Cardiac fibroblast (primary cell): ENCODE results near the gene KLHL41.
"Not testable (repeated sequence)": the region's sequence is repeated elsewhere in the genome, so short reads cannot be mapped to it uniquely, and the experiment has no call there.

Source experiments
- DNase-seq, 2 donors: peaks; one replicate each; pipeline versions ENCODE4 v3.0.0 to v3.0.0-alpha.2; 2010; ENCODE audit warnings: low read depth in 2 of 2
- H3K4me3 ChIP-seq, 2 donors: replicated peaks in 1 of 2; 1 replicate in 1 of 2; 2 replicates in 1 of 2; pipeline ENCODE4 v1.5.1; 2011; ENCODE audit warnings: low read depth in 2 of 2, low read length in 2 of 2, mild to moderate bottlenecking in 2 of 2, moderate library complexity in 1 of 2
- CTCF ChIP-seq: IDR thresholded peaks from one replicate; pipeline ENCODE4 v1.5.1; 2011; ENCODE audit warnings: low read depth, mild to moderate bottlenecking, low read length, inconsistent platforms

The KLHL41 gene

GRCh38 chr2:169540146-169540545, 30.6 kb downstream of the KLHL41 start:
- H3K4me3 ChIP-seq = no peak overlapping the region
- TF ChIP-seq CTCF = no peak
- no peak for DNase-seq

GRCh38 chr2:169542433-169542832, 32.9 kb downstream of the KLHL41 start:
- no peak for TF ChIP-seq CTCF
- DNase-seq = no peak
- H3K4me3 ChIP-seq = no peak overlapping the region

- H3K4me3 ChIP-seq = no peak overlapping the region
- TF ChIP-seq CTCF = no peak
- no peak for DNase-seq
Observed at GRCh38 chr2:169546756-169547155, 37.3 kb downstream of the KLHL41 start.

GRCh38 chr2:169561364-169561763, 51.9 kb downstream of the KLHL41 start:
- no peak overlapping the region for H3K4me3 ChIP-seq
- DNase-seq = no peak
- TF ChIP-seq CTCF = no peak

GRCh38 chr2:169562084-169562483, 52.6 kb downstream of the KLHL41 start:
- not testable (repeated sequence) for DNase-seq, H3K4me3 ChIP-seq

GRCh38 chr2:169562519-169562918, 53.0 kb downstream of the KLHL41 start:
- DNase-seq = no peak
- no peak overlapping the region for H3K4me3 ChIP-seq

GRCh38 chr2:169565686-169566085, 56.2 kb downstream of the KLHL41 start:
- H3K4me3 ChIP-seq = no peak overlapping the region
- no peak for DNase-seq
- no peak for TF ChIP-seq CTCF

More at GRCh38 chr2:169562519-169562918, 53.0 kb downstream of the KLHL41 start:
- no peak for TF ChIP-seq CTCF

DNA sequence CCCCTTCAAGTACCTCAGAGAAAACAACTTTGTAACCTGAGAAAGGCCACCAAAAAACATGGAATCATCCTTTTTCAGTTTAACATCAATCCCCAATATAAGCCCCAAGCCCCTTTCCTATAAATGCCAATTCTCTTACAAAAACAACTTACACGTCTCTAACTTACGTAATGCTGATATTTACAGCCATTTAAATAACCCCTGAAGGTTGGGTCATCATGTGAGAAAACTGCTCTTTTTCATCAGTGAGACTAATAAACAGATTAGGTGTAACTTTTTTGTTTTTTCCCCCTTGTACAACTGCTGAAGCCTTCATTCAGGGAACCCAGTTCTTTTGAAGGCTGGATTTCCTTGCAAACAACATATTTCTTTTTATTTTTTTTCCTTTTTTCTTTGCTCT, 60.4 kb downstream of the KLHL41 start:
- TF ChIP-seq CTCF = no peak
- H3K4me3 ChIP-seq = no peak overlapping the region
- no peak for DNase-seq

DNA sequence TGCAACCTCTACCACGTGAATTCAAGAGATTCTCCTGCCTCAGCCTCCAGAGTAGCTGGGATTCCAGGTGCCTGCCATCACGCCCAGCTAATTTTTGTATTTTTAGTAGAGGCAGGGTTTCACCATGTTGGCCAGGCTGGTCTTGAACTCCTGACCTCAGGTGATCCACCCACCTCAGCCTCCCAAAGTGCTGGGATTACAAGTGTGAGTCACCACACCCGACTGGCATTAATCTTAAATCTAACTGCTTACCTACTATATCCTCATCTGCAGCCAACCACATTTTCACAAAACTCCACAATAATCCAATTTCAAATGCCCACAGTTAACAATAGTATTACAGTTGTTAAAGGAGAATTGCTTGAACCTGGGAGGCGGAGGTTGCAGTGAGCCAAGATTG, 61.2 kb downstream of the KLHL41 start:
- H3K4me3 ChIP-seq, DNase-seq: not testable (repeated sequence)
